Raji (cell line): ENCODE measurements around the gene HIGD1C.

Source experiments
- POLR2A ChIP-seq: IDR thresholded peaks from 2 replicates; pipeline ENCODE4 v1.6.1; 2011; ENCODE audit warnings: low read depth, low read length, control low read depth; ENCODE audit not compliant: insufficient read depth

The HIGD1C gene

GRCh38 chr12:50964432-50964831, 12.1 kb downstream of the HIGD1C start:
- no peak for TF ChIP-seq POLR2A

GRCh38 chr12:50971946-50972345, 19.6 kb downstream of the HIGD1C start:
- no peak for TF ChIP-seq POLR2A

- no peak for TF ChIP-seq POLR2A
Observed at GRCh38 chr12:50979369-50980052, 27.2 kb downstream of the HIGD1C start.

- TF ChIP-seq POLR2A: no peak
Observed at GRCh38 chr12:50980545-50980944, 28.2 kb downstream of the HIGD1C start.

- TF ChIP-seq POLR2A: no peak
Observed at GRCh38 chr12:50981319-50982239, 29.2 kb downstream of the HIGD1C start.

GRCh38 chr12:50984586-50985298, 32.4 kb downstream of the HIGD1C start:
- TF ChIP-seq POLR2A: no peak

GRCh38 chr12:50985322-50985721, 33.0 kb downstream of the HIGD1C start:
- TF ChIP-seq POLR2A: no peak

- no peak for TF ChIP-seq POLR2A
Observed at GRCh38 chr12:50986966-50987737, 34.8 kb downstream of the HIGD1C start.

GRCh38 chr12:50988051-50988450, 35.7 kb downstream of the HIGD1C start:
- TF ChIP-seq POLR2A: no peak

GRCh38 chr12:50988871-50989270, 36.5 kb downstream of the HIGD1C start:
- no peak for TF ChIP-seq POLR2A

GRCh38 chr12:50990147-50990727, 37.9 kb downstream of the HIGD1C start:
- TF ChIP-seq POLR2A: no peak

GRCh38 chr12:50990791-50991190, 38.4 kb downstream of the HIGD1C start:
- no peak for TF ChIP-seq POLR2A

GRCh38 chr12:50991291-50991690, 38.9 kb downstream of the HIGD1C start:
- no peak for TF ChIP-seq POLR2A

GRCh38 chr12:50992819-50993218, 40.5 kb downstream of the HIGD1C start:
- TF ChIP-seq POLR2A: no peak
